Fibroblast of mammary gland (primary cell): ENCODE measurements around the gene METTL17.

ENCODE experiments used
- DNase-seq: peaks from one replicate; pipeline ENCODE4 v3.0.0-alpha.2; 2010; ENCODE audit warnings: low read depth
- H3K4me3 ChIP-seq: 2 replicates; pipeline ENCODE4 v1.5.1; 2011; ENCODE audit warnings: low read depth, mild to moderate bottlenecking, low read length, moderate library complexity; ENCODE audit not compliant: control insufficient read depth
- TF ChIP-seq, protein P1 (sequence below): conservative IDR thresholded peaks from 2 replicates; pipeline ENCODE4 v1.5.1; 2011; ENCODE audit warnings: low read depth, low read length, inconsistent platforms; ENCODE audit not compliant: control insufficient read depth, insufficient read depth

Gene METTL17

DNA sequence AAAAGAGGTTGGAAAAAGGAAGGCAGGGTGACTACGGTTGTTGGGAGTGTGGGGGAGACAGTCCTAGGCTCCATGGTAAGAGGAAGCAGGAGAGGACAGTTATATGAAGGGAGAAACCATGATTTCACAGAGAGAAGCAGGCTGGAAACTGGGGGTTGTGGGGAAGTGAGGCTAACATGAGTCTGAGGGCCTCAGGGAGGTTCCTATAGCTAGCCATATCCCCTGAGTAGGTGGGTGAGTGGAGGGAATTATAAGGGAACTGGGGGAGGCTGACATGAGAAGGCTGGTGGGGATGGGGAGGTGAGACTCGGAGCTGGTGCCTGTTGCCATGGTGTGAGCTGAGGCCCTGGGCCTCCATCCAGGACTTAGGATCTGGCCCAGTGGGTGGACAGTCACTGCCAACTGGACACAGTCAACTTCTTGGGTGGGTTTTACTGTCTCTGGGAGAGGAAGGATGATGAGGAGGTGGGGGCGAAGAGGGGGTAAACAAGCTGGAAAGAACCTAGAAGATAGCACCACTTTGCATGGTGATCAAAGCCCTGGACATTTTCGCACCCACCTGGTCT is 43.4 kb downstream of the METTL17 start:
- no peak for DNase-seq
- TF ChIP-seq, protein P1, sequence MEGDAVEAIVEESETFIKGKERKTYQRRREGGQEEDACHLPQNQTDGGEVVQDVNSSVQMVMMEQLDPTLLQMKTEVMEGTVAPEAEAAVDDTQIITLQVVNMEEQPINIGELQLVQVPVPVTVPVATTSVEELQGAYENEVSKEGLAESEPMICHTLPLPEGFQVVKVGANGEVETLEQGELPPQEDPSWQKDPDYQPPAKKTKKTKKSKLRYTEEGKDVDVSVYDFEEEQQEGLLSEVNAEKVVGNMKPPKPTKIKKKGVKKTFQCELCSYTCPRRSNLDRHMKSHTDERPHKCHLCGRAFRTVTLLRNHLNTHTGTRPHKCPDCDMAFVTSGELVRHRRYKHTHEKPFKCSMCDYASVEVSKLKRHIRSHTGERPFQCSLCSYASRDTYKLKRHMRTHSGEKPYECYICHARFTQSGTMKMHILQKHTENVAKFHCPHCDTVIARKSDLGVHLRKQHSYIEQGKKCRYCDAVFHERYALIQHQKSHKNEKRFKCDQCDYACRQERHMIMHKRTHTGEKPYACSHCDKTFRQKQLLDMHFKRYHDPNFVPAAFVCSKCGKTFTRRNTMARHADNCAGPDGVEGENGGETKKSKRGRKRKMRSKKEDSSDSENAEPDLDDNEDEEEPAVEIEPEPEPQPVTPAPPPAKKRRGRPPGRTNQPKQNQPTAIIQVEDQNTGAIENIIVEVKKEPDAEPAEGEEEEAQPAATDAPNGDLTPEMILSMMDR = no peak
- no peak overlapping the region for H3K4me3 ChIP-seq

- TF ChIP-seq, protein P1 = no peak
- no peak within 1 kb of the TSS for H3K4me3 ChIP-seq
- no peak for DNase-seq
Observed at GRCh38 chr14:21034707-21035106, 44.9 kb downstream of the METTL17 start, which contains the start of gene RNASE13. RNASE13 (minus strand) TSS chr14:21034807; CDS start chr14:21034288, 519 bp downstream.

DNA sequence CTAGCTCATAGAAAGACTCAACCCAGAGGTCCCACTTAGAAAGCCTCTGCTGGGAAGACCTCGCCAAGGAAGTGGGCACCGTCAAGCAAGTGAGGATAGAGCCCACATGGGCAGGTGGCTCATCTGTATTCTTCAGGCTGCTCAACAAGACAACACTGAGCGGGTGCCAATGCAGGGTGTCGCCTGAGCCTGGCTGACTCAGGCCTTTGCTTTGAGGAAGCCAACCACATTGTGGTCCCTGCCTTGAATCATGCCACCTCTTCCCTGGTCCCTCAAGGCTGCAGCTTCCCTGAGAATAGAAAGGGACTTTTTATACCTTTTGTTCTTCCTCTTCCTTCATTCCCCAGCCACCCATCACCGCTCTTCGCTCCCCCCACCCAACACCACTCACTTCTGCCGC is 47.0 kb downstream of the METTL17 start:
- no peak overlapping the region for H3K4me3 ChIP-seq
- TF ChIP-seq, protein P1 = no peak
- DNase-seq = no peak

- TF ChIP-seq, protein P1 = no peak
- no peak overlapping the region for H3K4me3 ChIP-seq
- no peak for DNase-seq
Observed at GRCh38 chr14:21037156-21037555, 47.4 kb downstream of the METTL17 start.

- peak; percentile 63 for DNase-seq
- TF ChIP-seq, protein P1 = no peak
Observed at GRCh38 chr14:21038441-21039422, 49.0 kb downstream of the METTL17 start.

GRCh38 chr14:21039585-21040369 is 50.0 kb downstream of the METTL17 start:
- TF ChIP-seq, protein P1 = peak; percentile 65
- no peak overlapping the region for H3K4me3 ChIP-seq
- DNase-seq = peak; percentile 73

More at GRCh38 chr14:21038441-21039422, 49.0 kb downstream of the METTL17 start:
- H3K4me3 ChIP-seq = no peak overlapping the region
